OCI-LY3 (cell line): ENCODE results near the gene ZHX3.

Experiments used
- EZH2phosphoT487 ChIP-seq: fragments of 200-600 bp; shearing (Covaris generic); IDR thresholded peaks from 2 replicates; pipeline ENCODE4 v1.6.1; 2018; ENCODE audit warnings: antibody characterized with exemption, mixed run types, low read depth
- TF ChIP-seq, protein P1 (sequence below): fragments of 200-600, 300-600 bp; sonication (generic); IDR thresholded peaks from 2 replicates; pipeline ENCODE4 v1.5.1; 2014; ENCODE audit warnings: antibody characterized with exemption, low read length, low read depth

DNA sequence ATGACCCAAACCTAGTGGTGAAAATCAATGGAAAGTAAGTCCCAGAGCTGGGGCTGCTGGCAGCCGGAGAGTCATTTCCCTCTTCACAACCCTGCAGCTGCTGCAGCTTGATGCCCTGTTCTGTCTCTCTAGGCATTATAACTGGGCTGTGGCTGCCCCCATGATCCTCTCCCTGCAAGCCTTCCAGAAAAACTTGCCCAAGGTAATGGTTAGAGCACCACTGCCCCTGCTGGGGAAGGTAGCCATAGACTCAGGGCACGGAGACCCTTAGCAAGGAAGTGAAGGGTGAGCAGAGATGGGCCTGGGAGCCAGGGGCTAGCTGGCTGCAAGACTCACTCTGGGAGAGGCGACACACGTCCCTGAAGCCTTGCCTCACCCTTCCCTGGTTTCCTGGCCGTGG lies 35.1 kb upstream of the ZHX3 start:
- TF ChIP-seq, protein P1, sequence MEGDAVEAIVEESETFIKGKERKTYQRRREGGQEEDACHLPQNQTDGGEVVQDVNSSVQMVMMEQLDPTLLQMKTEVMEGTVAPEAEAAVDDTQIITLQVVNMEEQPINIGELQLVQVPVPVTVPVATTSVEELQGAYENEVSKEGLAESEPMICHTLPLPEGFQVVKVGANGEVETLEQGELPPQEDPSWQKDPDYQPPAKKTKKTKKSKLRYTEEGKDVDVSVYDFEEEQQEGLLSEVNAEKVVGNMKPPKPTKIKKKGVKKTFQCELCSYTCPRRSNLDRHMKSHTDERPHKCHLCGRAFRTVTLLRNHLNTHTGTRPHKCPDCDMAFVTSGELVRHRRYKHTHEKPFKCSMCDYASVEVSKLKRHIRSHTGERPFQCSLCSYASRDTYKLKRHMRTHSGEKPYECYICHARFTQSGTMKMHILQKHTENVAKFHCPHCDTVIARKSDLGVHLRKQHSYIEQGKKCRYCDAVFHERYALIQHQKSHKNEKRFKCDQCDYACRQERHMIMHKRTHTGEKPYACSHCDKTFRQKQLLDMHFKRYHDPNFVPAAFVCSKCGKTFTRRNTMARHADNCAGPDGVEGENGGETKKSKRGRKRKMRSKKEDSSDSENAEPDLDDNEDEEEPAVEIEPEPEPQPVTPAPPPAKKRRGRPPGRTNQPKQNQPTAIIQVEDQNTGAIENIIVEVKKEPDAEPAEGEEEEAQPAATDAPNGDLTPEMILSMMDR = no peak; the same call in 1 of the 2 replicates
- TF ChIP-seq EZH2phosphoT487 = no peak
